ENCODE measurements around the gene STXBP1. TPM values are rescaled to one million over a fixed set of nuclear protein-coding genes. Genes with fewer than 3 reads are reported as not detected.
"Not testable (repeated sequence)": the region's sequence is repeated elsewhere in the genome, so short reads cannot be mapped to it uniquely, and the experiment has no call there.

The STXBP1 gene
- total RNA-seq, 4 donors from 2014 or later = 3.4 to 36.8 (median 9.2) TPM

- no peak for ATAC-seq
- in situ Hi-C loops (cut with MboI; ENCODE audit: low sequenced_read_pairs in 4 of 4) = no loop called here
Observed at GRCh38 chr9:127578627-127578951, 33.5 kb upstream of the STXBP1 start.

DNA sequence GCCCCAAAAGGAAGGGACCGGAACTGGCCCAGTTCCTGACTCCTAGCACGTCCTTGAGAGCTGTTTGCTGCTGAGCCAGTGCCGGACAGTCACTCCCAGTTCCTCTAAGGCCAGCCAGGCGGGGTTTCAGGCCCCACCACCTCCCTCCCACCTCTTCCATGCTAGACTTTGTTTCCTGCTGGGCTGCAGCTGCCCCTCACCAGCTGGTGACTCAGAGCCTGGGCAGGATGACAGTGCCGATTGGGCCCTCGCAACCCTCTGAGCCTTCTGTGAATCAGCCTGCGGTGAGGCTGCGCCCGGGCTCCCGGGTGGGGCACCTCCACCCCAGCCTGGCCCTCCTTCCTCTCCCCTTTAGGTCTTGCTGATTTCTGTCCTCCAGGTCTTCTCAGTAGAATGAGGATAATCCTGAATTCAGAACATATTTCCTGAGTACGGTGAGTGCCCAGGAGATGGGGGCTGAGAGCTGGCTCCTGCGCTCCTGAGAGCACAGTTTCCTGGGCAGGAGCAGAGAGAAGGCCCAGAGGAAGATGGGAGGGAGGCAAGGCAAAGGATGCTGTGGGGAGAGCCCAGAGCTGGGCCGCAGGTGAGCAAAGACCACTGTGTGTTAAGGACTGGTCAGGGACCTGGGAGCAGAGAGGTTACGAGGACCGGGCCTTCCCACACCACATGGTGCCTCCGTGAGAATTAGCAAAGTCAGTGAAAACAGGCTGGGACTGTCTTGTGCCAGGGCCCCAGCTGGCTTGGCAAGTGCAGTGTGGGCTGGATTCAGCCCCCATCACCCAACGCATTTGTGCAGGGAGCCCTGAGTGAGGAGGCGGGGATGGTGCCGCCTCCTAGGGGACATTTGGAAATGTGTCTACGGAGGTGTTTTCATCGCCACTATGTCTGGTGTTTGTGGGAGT lies 32.9 kb upstream of the STXBP1 start:
- no peaks in the 10 kb centered on the region for H3K36me3 ChIP-seq
- TF ChIP-seq, protein P1, sequence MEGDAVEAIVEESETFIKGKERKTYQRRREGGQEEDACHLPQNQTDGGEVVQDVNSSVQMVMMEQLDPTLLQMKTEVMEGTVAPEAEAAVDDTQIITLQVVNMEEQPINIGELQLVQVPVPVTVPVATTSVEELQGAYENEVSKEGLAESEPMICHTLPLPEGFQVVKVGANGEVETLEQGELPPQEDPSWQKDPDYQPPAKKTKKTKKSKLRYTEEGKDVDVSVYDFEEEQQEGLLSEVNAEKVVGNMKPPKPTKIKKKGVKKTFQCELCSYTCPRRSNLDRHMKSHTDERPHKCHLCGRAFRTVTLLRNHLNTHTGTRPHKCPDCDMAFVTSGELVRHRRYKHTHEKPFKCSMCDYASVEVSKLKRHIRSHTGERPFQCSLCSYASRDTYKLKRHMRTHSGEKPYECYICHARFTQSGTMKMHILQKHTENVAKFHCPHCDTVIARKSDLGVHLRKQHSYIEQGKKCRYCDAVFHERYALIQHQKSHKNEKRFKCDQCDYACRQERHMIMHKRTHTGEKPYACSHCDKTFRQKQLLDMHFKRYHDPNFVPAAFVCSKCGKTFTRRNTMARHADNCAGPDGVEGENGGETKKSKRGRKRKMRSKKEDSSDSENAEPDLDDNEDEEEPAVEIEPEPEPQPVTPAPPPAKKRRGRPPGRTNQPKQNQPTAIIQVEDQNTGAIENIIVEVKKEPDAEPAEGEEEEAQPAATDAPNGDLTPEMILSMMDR (IDR thresholded peaks at IDR 0.05 in 4 of 5, conservative IDR thresholded peaks at IDR 0.05 in 1 of 5) = peak in 2 of 5 experiments; percentile 23 to 26
- TF ChIP-seq POLR2A (IDR thresholded peaks at IDR 0.05) = peak; percentile 21 to 23
- DNase-seq (peak; percentile 69 to 77), ATAC-seq (peak; percentile 86 to 88)
- peaks cover 0 to 11% of the 10 kb centered on the region in 2 donors for H3K4me1 ChIP-seq
- no peaks in the 10 kb centered on the region for H3K9me3 ChIP-seq
- intact Hi-C loops (cut with DNase I; ENCODE audit: low total_unique reads) = loop anchor here (10.0 kb wide), 1 partner anchor 354 kb away; no protein-coding TSS in a partner anchor
- in situ Hi-C loops (cut with MboI; ENCODE audit: low sequenced_read_pairs in 4 of 4) = no loop called here
- H3K4me3 ChIP-seq = peak overlapping the region in 3 of 4 donors; percentile 2 to 29 (median 24)
- H3K27ac ChIP-seq = peak overlapping the region; percentile 65 to 86 (median 79)
- no peaks in the 10 kb centered on the region for H3K27me3 ChIP-seq

More at GRCh38 chr9:127578627-127578951, 33.5 kb upstream of the STXBP1 start:
- DNase-seq = no peak
- no peak for TF ChIP-seq POLR2A (IDR thresholded peaks at IDR 0.05)
- TF ChIP-seq, protein P1 (IDR thresholded peaks at IDR 0.05 in 4 of 5, conservative IDR thresholded peaks at IDR 0.05 in 1 of 5) = no peak
- Histone ChIP-seq H3K27ac (peak overlapping the region; percentile 65 to 86 (median 79)), H3K27me3 (no peaks in the 10 kb centered on the region), H3K4me1 (peaks cover 0 to 11% of the 10 kb centered on the region in 2 donors), H3K4me3 (peak overlapping the region in 1 of 4 donors; percentile 29), H3K36me3 (no peaks in the 10 kb centered on the region), H3K9me3 (no peaks in the 10 kb centered on the region)
- intact Hi-C loops (cut with DNase I; ENCODE audit: low total_unique reads) = loop anchor here (10.0 kb wide), 1 partner anchor 354 kb away; no protein-coding TSS in a partner anchor

DNA sequence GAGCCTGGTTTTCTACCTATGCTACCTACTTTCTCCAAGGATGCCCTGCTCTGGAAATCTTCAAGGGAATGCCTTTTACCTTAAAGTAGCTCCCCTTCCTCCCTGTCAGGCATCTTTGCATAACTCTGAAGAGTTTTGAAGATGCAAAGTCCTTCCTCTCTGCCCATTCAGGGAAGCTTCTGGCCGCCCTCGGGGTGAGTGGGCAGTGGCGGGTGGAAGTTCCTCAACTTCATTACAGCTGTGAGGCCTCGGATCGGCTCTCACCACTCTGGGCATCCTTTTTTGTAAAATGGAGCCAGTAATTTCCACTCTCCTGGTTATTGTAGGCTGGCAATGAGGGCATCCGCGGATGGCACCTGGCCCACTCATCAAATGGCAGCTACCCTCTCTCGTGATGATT lies 31.7 kb upstream of the STXBP1 start:
- no peaks in the 10 kb centered on the region for H3K9me3 ChIP-seq
- H3K27me3 ChIP-seq = no peaks in the 10 kb centered on the region
- ATAC-seq (no peak), DNase-seq (no peak)
- H3K4me1 ChIP-seq = peaks cover 0 to 11% of the 10 kb centered on the region in 2 donors
- no peak overlapping the region for H3K4me3 ChIP-seq
- H3K27ac ChIP-seq = peak overlapping the region in 1 of 4 donors; percentile 86
- in situ Hi-C loops (cut with MboI; ENCODE audit: low sequenced_read_pairs in 4 of 4) (no loop called here), intact Hi-C loops (cut with DNase I; ENCODE audit: low total_unique reads) (no loop called here)
- no peaks in the 10 kb centered on the region for H3K36me3 ChIP-seq
- TF ChIP-seq POLR2A (IDR thresholded peaks at IDR 0.05) = no peak
- TF ChIP-seq, protein P1 (IDR thresholded peaks at IDR 0.05 in 4 of 5, conservative IDR thresholded peaks at IDR 0.05 in 1 of 5) = no peak

GRCh38 chr9:127580879-127581475 lies 31.1 kb upstream of the STXBP1 start:
- TF ChIP-seq, protein P1 (IDR thresholded peaks at IDR 0.05 in 4 of 5, conservative IDR thresholded peaks at IDR 0.05 in 1 of 5) = no peak
- TF ChIP-seq POLR2A (IDR thresholded peaks at IDR 0.05) = no peak
- DNase-seq (no peak), ATAC-seq (no peak)
- Histone ChIP-seq H3K4me1 (peaks cover 0 to 11% of the 10 kb centered on the region in 2 donors), H3K27ac (no peak overlapping the region), H3K27me3 (no peaks in the 10 kb centered on the region), H3K36me3 (no peaks in the 10 kb centered on the region), H3K9me3 (no peaks in the 10 kb centered on the region), H3K4me3 (no peak overlapping the region)
- intact Hi-C loops (cut with DNase I; ENCODE audit: low total_unique reads) (no loop called here), in situ Hi-C loops (cut with MboI; ENCODE audit: low sequenced_read_pairs in 4 of 4) (no loop called here)

GRCh38 chr9:127584474-127584805 lies 27.6 kb upstream of the STXBP1 start:
- DNase-seq; ATAC-seq; in situ Hi-C loops (cut with MboI; ENCODE audit: low sequenced_read_pairs in 4 of 4); H3K9me3 ChIP-seq; H3K27ac ChIP-seq; H3K4me3 ChIP-seq; intact Hi-C loops (cut with DNase I; ENCODE audit: low total_unique reads); H3K36me3 ChIP-seq; H3K4me1 ChIP-seq; H3K27me3 ChIP-seq: not testable (repeated sequence)

All from gastrocnemius medialis (tissue), 4 donors.